GM20000 (cell line): ENCODE data around the gene BPIFB1.
A peak's percentile ranks its signal among the peaks of the same experiment; 100 is the strongest.

ENCODE experiments used
- DNase-seq: peaks from one replicate; pipeline ENCODE4 v3.0.0; 2012; ENCODE audit warnings: low spot score
- CTCF ChIP-seq: IDR thresholded peaks from 2 replicates; pipeline ENCODE4 v1.5.1; 2012; ENCODE audit warnings: mild to moderate bottlenecking, control low read depth; ENCODE audit errors: extremely low read depth, missing control alignments

BPIFB1 gene

GRCh38 chr20:33284937-33285336 lies 1.9 kb downstream of the BPIFB1 start:
- no peak for TF ChIP-seq CTCF
- DNase-seq: no peak

DNA sequence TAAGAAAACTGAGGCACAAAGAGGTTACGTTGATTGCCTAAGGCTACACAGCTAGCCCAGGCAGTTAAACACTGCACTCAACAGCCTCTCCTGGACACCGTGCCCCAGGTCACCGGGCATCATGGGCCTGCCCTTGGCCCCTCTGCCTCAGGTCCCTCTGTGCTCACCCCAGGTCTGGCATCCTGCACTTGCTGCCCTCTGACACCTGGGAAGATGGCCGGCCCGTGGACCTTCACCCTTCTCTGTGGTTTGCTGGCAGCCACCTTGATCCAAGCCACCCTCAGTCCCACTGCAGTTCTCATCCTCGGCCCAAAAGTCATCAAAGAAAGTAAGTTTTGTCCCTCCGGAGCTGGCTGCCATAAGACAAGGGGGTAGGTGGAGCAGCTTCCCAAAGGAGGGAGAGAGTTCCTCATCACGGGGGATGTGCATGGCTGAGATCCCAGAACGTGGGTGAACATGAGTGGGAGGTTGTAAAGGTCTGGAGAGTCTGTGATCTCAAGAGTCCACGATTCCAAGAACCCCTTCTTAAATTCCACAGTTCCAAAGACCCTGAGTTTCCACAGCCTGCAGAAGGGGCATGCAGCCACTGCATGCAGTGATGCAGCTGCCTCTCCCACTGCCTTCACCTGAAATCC lies 3.0 kb downstream of the BPIFB1 start:
- no peak for DNase-seq
- TF ChIP-seq CTCF: no peak

- TF ChIP-seq CTCF: no peak
- no peak for DNase-seq
These were observed 4.9 kb downstream of the BPIFB1 start for GRCh38 chr20:33287884-33288283.

- DNase-seq: no peak
- no peak for TF ChIP-seq CTCF
These were observed 7.8 kb downstream of the BPIFB1 start for GRCh38 chr20:33290852-33291251.

DNA sequence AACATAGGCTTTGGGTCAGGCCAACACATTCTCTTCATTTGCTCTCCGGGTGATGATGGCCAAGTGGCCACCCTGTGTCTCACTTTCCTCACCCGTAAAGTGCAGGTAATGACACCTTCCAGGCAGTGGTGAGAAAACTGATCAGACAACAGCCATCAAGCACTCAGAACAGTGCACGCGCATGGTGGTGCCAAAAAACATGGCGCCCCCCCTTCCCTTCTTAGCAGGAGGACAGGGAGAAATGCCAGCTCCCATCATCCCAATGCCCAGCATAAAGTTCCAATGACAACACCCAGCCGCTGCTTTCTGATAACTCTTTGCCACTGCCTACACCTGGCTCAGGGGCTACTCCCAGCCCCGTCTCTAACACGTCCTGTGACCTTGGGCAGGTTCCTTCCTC lies 8.4 kb downstream of the BPIFB1 start:
- no peak for DNase-seq
- no peak for TF ChIP-seq CTCF

GRCh38 chr20:33291830-33292355 lies 8.9 kb downstream of the BPIFB1 start:
- peak; percentile 96 for TF ChIP-seq CTCF
- DNase-seq: peak; percentile 75

- TF ChIP-seq CTCF: no peak
- no peak for DNase-seq
These were observed 13.2 kb downstream of the BPIFB1 start for GRCh38 chr20:33296206-33296605.
